GM18907 (cell line): ENCODE data around the gene ADA.

ENCODE experiments used
- ATAC-seq: cut with Tn5 transposase; IDR thresholded peaks from one replicate; pipeline ENCODE4 v1.9.1; 2021; ENCODE audit warnings: mild to moderate bottlenecking, moderate library complexity; ENCODE audit not compliant: unreplicated experiment

Gene ADA

DNA sequence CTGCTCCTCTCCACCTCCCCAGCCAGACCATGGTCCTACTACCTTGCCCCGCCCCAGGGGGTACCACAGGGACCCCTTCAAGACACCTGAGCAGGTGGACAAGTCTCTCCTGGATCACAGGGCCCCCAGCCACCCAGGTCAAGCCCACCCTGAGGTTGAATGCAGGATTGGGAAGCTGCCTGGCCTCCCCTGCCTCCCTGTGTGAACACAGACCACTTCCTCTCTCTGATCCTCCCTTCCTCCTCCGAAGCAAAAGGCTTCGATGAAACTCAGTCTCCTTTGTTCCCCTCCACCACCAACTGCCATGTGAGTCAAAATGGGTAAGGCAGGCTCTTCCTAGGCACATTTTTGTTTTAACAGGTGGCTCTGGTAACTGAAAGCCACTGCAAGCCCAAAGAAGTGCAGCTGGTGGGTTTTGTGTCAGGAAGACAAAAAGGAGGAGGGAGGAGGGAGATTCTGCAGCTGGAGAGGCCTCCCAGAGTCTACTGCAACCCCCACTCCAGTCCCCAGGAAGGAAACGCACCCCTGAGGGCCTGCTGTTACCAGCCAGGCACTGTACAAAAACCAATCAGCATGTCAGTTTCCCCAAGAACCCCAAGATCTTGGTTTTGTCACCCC lies 5.4 kb downstream of the ADA start:
- ATAC-seq: peak; percentile 33

DNA sequence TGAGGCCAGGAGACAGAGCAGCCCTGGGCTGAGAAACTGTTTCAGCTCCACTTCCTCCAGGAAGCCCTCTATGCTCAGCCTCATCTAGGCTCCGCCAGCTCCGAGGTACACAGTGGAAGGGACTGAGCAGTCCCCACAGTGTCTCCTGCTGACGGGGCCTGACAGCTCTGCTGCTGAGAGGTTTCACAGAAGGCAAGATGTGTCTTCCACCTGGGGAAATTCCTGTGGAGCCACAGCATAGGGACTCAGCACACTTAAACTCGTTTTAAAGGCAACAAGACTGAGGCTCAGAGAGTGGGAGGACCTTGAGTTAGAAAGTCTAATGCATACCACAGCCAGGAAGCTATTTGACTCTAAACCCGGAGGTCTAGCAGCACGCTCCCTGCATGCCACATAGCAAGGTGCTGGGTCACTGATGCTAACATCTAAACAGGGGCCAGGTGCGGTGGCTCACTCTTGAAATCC lies 6.8 kb downstream of the ADA start:
- no peak for ATAC-seq

DNA sequence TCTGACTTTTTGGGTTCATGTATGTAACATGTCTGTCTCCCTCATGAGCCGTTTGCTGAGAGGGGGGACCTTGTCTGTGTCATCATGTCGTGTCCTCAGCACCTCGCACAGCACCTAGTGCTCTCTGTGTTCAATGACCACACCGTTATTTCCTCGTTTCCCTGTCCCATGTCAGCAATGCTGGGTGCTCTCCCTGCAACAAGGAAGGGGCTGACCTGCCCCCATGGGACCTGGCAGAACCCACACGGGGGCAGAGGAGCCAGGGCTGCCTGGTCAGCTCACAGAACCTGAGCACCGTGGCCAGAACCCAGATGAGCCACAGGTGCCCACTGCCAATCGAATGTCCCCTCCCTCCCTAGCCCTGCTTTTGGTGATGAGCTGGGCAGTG lies 7.3 kb downstream of the ADA start:
- no peak for ATAC-seq

DNA sequence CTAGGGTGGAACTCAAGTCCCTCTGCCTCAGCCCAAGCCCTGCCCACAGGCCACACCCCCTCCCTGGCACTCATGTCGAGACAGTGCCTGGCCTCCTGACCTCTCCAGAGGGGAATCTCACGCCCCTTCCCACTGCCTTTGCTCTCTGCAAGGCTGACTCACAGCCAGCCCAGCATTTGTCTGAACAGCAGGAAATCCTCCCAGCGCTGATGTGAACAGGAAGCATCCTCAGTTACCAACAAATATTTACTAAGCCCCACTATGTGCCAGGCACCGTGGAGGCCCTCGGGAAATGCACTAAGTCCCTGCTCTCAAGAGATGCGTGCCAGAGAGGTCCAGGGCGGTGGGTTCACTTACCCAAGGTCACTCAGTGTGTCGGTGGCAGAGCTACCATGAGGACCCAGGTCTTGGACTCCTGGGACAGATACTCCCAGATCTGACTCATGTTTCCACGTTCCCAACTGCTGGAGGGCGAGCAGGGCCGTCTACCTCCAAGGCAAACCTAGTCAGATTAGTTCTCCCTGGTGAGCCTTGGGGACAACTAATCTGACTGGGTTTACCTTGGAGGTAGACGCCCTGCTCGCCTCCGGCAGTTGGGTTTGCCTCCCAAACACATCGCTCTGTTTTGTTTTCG lies 7.8 kb downstream of the ADA start:
- ATAC-seq: no peak

DNA sequence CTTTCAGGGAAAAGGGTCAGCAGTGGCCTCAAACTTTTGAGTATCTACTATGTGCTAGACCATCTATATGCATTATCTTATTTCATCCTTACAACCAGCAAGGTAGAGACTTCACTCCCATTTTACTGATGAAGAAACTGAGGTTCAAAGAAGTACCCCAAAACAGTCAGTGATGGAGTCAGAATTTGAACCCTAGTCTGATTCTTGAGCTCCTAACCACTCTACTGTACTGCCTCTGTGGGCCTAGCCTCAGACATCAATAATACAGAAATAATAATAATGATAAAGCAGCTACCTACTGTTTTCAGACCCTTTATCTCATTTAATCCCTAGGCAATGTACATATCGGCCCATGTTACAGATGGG lies 8.4 kb downstream of the ADA start:
- no peak for ATAC-seq

DNA sequence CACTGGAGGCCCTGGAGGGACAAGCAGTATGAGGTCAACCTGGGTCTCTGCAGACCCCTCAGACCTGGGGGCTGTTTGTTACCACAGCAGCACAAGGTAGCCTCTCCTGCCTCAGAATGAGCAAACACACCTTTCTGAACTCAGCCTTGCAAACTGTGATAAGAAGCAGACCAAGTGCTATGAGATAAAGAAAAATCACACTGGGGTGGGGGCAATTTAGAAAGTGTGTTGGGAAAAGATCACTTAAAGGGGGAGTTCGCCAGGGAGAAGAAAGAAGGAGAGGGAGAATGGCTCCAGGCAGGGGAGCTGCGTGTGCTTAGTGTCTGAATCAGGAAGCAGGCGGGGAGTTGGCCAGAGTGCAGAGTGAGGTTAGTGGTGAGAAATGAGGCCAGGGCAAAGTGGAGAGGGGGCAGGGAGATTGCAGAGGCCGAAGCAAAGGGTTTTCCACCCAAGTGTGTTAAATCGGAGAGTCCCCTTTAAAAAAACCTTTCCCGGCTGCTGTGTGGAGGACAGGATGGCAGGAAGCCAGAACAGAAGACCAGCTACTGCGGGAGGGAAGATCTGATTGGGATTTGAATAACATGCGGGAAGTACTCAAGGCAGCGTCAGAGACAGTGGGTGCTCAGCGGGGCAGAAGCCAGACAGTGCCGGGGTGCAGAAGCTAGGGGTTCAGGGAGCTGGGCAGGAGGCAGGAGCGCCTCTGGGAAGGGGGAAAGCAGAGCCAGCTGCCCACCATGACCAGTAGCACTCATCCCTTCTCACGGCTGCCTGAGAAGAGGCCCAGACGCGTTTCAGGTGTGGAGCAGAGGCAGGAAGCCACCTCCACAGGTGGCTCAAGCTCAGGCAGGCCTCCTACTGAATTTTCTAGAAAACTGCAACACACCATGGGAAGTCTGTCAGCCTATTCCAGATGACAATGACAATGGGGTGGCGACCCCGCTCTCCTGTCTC lies 9.0 kb downstream of the ADA start:
- ATAC-seq: peak; percentile 28

DNA sequence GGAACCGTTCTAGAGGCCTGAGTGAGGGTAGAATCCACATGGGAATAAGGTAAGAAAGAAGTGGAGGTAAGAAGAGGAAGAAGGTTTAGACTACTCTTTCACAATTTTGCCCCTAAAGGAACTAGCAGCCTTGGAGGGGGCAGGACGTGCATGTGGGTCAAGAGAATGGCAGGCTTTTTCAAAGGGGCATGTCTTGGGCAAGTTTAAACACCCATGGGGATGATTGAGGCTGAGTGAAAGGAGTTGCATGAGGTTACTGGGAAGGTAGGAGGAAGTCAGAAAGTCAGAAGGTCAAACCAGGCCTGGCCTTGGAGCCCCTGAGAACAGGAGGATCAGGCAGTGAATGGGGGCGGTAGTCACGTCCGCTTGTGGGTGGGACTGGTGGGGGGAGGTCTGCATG lies 10.2 kb downstream of the ADA start:
- no peak for ATAC-seq

DNA sequence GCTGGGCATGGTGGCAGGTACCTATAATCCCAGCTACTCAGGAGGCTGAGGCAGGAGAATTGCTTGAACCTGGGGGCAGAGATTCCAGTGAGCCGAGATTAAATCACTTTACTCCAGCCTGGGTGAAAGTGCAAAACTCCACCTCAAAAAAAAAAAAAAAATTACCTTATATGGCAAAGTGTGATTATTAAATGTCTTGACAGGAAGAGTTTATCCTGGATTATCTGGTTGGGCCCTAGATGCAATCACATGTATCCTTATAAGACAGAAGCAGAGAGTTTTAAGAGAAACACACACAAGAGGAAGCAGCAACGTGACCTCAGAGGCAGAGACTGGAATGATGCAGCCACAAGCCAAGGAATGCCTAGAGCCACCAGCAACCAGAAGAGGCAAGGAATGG lies 11.0 kb downstream of the ADA start:
- no peak for ATAC-seq

DNA sequence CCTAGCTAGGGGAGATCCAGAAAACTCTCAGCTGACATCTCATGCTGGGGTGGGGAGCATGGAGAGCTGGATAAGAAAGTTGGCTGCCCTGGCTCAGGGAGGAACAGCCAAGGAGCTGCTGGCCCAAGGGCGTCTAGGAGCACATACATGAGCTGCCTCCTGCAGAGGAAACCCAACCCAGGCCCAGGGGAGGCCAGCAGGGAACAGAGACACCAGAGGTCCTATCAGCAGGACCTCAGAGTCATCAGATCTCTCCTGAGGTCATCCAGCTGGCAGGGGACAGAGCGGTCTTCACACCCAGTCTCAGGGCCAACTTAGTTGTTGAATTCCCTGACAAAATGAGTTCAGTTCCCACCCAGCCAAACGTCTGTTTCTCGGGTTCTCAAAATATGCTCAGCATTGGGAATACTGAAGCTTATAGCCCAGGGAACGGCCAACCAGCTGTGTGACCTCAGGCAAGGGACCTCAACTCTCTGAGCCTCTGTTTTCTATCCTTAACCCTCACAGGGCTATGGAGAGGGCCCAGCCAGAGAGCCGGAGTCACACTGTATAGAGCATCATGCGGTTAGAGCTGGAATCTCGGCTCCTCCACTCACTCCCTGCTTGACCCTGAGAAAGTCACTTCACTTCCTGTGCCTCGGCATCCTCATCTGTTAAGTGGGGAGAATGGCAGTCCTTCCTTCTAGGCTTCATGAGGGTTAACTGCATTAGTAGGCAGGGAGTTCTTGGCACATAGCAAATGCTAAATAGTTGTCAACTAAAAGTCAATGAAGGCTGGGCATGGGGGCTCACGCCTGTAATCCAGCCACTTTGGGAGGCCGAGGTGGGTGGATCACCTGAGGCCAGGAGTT lies 13.8 kb downstream of the ADA start:
- ATAC-seq: no peak

DNA sequence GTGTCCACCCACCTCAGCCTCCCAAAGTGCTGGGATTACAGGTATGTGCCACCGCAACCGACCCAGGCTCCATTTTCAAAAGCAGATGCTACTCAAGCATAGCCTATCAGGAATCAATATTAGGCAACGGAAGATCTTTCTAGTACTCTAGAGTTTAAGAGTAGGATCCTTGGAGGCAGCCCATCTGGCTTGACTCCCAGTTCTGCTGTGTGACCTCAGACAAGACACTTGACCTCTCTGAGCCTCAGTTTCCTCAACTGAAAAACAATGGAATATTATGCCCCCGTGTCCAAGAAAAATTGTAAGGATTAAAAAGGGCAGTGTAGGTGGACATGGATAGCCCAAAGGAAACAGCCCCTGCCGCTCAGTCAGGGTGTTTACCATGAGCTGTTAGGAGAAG lies 14.5 kb downstream of the ADA start:
- no peak for ATAC-seq

DNA sequence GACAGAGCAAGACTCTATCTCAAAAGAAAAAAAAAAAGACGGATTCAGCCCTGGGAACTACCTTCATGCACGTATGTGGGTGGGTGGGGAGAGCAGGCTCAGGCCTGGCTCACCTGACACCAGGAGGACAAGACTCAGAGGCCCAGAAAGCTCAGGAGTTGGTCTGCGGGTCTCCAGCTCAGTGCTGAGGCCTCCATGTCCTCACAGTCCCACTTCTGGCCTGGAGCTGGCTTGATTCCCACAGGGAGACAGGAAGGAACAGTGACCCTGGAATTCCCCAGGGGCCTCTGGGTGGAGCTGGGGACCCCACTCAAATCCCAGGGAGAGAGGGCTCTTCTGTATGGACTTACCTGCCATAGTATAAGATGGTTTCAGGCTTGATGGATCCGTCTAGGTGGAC lies 15.6 kb downstream of the ADA start:
- no peak for ATAC-seq

DNA sequence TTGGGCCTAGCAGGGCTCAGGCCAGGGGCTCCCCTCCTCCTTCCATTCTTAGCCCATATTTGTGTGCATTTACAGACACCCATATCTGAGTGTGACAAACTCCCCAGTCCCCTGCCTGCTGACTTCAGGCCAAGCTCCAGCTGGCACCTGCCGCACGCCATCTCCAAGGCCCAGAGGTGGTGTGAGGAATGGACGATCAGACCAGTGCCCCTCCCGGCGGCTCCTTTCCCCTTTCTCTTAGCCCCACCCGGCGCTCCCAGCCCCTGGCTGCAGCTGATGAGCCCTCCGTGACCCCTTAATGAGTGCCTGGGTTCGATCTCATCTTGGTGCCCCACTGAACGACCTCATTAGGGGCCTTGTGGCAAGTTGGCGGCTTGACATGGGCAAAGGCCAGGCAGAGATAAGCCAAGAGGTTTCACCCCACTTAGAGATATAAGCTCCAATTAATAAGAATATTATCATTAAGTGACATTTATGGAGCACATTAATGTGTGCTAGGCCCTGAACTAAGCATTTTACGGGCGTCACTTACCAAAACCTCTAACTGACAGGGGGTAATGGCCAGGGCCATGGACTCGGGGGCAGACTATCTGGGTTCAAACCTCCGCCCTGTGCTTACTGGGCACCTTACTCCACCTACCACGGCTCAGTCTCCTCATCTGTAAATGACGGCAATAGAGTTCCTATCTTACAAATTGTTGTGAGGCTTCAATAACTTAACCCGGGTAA lies 17.5 kb downstream of the ADA start:
- no peak for ATAC-seq

DNA sequence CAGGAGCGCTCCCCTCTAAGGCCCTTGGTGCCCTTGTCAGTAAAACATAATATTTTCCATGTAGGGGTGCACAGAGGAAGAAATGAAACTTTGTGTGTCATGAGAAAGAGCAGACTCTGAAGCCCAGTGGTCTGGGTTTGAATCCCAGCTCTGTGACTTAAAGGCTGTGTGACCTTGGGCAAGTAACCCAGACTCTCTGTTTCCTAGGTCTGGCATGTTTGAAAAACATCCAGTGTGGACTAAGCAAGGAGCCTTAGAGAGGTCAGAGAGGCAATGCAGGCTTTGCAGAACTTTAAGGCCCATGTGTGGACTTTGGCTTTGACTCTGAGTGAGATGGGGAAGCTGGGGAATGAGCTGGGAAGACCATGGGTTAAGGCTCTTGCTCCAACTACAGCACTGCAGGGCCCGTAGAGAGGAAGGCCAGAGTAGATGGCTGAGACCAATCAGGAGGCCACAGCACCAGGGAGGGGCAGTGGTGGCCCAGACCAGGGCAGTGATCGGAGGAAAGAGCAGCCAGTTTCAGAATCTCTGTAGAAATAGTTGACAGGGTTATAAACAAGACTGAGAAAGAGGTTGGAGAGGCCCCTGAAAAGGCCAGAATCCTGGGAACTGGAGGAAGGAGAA lies 18.2 kb downstream of the ADA start:
- ATAC-seq: no peak

DNA sequence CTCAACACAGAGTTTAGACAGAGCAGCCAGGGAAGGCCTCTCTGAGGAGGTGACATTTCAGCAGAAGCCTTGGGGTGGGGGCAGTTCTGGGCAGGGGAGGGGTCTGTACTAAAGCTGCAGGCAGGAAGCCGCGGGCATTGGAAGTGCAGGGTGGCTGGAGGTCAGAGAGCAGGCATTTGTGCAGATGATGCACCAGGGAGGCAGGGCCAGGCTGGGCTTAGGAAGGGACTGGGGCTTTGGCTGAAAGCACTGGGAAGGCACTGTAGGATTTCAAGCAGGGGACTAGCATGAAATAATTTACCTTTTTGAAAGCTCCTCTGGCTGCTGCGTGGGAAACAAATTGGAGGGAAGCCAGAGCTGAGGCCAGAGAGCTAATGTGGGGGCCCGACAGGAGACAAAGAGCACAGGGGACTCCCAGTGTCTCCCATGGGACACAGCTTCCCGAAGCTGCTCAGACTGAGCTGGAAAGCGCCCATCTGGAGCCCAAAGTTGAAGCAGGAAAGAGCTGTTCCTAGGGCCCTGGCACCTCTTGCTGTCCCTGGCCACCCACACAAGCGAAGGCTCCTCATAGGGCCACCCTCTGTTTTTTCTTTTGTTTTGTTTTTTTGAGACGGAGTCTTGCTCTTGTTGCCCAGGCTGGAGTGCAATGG lies 19.3 kb downstream of the ADA start:
- no peak for ATAC-seq

DNA sequence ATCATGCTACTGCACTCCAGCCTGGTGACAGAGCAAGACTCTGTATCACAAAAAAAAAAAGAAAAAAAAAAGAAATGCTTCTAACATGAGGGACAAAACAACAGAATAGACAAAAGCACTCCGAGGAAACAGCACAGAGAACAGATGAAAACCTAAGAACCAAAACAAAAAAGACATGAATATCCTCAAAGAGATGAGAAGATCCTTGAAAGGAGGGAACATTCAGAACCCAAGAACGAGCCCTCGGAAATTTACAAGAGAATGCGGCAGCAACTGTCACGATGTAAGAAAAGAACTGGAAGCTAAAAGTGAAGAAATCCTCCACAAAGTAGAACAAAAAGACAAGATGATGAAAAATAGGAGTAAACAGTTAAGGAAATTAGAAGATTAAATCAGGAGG lies 21.2 kb downstream of the ADA start:
- no peak for ATAC-seq

DNA sequence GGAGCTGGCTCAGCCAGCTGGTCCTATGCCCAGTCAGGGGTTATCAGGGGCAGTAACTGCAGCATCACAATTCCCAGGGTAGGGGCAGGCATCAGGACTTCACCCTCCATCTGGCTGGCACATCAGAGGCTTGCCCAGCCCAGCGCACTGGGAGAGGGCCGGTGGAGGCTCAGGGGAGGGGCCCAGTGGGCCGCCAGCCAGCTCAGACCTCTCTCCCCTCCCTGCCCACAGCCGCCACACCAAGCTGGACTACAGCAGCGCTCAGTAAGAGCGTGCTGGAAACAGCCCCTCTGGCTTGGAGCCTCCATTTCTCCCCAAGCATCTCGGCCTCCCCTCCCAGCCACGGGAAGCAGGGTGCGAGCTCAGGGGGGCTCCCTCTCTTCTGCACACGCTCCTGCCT lies 22.0 kb downstream of the ADA start:
- ATAC-seq: no peak

DNA sequence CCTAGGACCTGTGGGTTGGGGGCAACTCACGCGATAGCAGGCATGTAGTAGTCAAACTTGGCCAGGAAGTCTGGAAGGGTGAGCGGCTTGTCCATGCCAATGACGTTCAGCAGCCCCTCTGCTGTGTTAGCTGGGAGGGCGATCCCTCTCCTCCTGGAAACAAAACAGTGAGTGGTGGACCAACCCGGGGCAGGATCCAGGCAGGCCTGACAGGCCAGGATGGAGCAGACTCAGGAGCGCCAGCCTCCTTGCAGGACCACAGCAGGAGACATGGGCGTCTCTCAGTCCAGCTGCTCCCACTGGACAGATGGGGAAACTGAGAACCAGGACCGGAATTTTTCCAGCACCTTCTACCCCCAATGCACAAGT lies 22.5 kb downstream of the ADA start:
- ATAC-seq: no peak

DNA sequence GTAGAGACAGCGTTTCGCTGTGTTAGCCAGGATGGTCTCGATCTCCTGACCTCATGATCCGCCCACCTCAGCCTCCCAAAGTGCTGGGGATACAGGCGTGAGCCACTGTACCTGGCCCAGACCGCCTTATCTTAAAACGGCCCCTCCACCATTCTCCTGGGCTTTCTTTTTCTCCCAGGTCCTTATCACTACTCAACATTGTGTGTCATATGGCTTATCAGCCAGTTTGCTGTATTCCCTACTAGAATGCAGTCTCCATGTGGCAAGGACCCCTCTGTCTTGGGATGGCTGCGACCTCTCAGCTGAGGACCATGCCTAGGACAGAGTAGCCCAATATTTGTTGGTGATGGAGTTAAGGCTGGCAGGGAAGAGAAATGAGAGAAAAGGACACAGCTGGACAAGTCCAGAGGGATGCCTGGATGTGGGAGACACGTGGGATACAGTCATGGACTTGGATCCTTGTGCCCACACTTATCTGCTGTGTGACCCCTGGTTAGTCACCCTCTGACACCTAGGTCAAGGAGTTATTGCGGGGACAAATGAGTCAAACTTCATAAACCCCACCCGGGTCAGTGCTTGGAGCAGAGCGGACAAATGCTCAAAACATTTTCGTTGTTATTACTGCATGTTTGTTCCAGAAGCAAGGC lies 24.0 kb downstream of the ADA start:
- no peak for ATAC-seq

DNA sequence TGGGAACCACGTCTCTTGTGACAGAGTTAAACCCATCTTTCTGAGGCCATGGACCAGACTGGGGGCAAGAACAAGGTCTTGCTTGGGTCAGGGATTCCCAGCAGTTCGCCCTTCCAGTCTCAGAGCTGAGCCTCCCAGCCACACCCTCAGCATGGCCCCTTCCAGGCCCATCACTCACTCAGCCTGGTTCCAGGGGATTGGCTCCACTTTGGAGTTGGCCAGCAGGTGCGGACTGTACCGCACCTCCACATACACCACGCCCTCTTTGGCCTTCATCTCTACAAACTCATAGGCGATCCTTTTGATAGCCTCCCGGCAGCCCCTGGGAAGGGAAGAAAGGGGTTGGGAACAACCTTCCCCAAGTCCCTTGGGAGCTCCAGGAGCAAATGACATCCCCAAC lies 25.2 kb downstream of the ADA start:
- ATAC-seq: no peak
